BLaER1 treated with 17β-estradiol and CSF1 and Interleukin-3, amounts not matched to agents 10 nM and 100 nM (cell line): ENCODE data around the gene TECPR2.
"Not testable (repeated sequence)": the region's sequence is repeated elsewhere in the genome, so short reads cannot be mapped to it uniquely, and the experiment has no call there.

Experiments
- H3K27ac ChIP-seq, 11 experiments: shearing (Covaris generic); formaldehyde crosslinking; 2 replicates each; pipeline ENCODE4 v1.8.1; 2022
- H3K27me3 ChIP-seq, 11 experiments: shearing (Covaris generic); formaldehyde crosslinking; 2 replicates each; pipeline ENCODE4 v1.8.1; 2022
- H3K36me3 ChIP-seq, 11 experiments: shearing (Covaris generic); formaldehyde crosslinking; 2 replicates each; pipeline ENCODE4 v1.8.1; 2022
- H3K4me1 ChIP-seq, 10 experiments: shearing (Covaris generic); formaldehyde crosslinking; 2 replicates each; pipeline ENCODE4 v1.8.1; 2022
- H3K4me2 ChIP-seq, 11 experiments: shearing (Covaris generic); formaldehyde crosslinking; 2 replicates each; pipeline ENCODE4 v1.8.1; 2022
- H3K4me3 ChIP-seq, 10 experiments: shearing (Covaris generic); formaldehyde crosslinking; 2 replicates each; pipeline ENCODE4 v1.8.1; 2022
- H3K9ac ChIP-seq, 11 experiments: shearing (Covaris generic); formaldehyde crosslinking; 2 replicates each; pipeline ENCODE4 v1.8.1; 2022
- H3K9me3 ChIP-seq, 11 experiments: shearing (Covaris generic); formaldehyde crosslinking; replicated peaks in 1 of 11; 2 replicates each; pipeline ENCODE4 v1.8.1; 2022
- H4K20me1 ChIP-seq, 11 experiments: shearing (Covaris generic); formaldehyde crosslinking; 2 replicates each; pipeline ENCODE4 v1.8.1; 2022
- Cebpa-rat ChIP-seq, 11 experiments: shearing (Covaris generic); IDR thresholded peaks; 2 replicates each; pipeline ENCODE4 v1.8.1; 2022

The TECPR2 gene

GRCh38 chr14:102516531-102517391 is 154.0 kb downstream of the TECPR2 start:
- peak overlapping the region; percentile 78 to 98 (median 86) for H3K27ac ChIP-seq

GRCh38 chr14:102517392-102518062 is 154.8 kb downstream of the TECPR2 start:
- Histone ChIP-seq H3K36me3 (no peaks in the 10 kb centered on the region), H3K27ac (peak overlapping the region; percentile 78 to 98 (median 86)), H3K9ac (peak overlapping the region; percentile 79 to 100 (median 86)), H3K4me1 (peaks cover 0 to 31% (median 16%) of the 10 kb centered on the region in 10 experiments; a peak in 18 of 20 replicates), H3K27me3 (no peaks in the 10 kb centered on the region), H3K4me3 (peak overlapping the region; percentile 70 to 85 (median 78)), H3K4me2 (peak overlapping the region; percentile 70 to 99 (median 90)), H4K20me1 (no peaks in the 10 kb centered on the region), H3K9me3 (no peaks in the 10 kb centered on the region)
- TF ChIP-seq Cebpa-rat (IDR thresholded peaks at IDR 0.05) = no peak

More at GRCh38 chr14:102516531-102517391, 154.0 kb downstream of the TECPR2 start:
- TF ChIP-seq Cebpa-rat (IDR thresholded peaks at IDR 0.05) = no peak
- no peaks in the 10 kb centered on the region; a peak in 1 of 22 replicates for H4K20me1 ChIP-seq
- H3K9me3 ChIP-seq = no peaks in the 10 kb centered on the region
- no peaks in the 10 kb centered on the region for H3K36me3 ChIP-seq
- H3K4me2 ChIP-seq = peak overlapping the region; percentile 70 to 99 (median 90)
- H3K9ac ChIP-seq = peak overlapping the region; percentile 79 to 100 (median 86)
- H3K4me3 ChIP-seq = peak overlapping the region; percentile 70 to 85 (median 78)
- H3K27me3 ChIP-seq = no peaks in the 10 kb centered on the region
- H3K4me1 ChIP-seq = peaks cover 0 to 34% (median 20%) of the 10 kb centered on the region in 10 experiments; a peak in 13 of 20 replicates

- Histone ChIP-seq H3K27me3 (no peaks in the 10 kb centered on the region), H3K4me1 (peaks cover 6 to 32% (median 20%) of the 10 kb centered on the region in 10 experiments), H4K20me1 (no peaks in the 10 kb centered on the region), H3K36me3 (no peaks in the 10 kb centered on the region), H3K9ac (no peak overlapping the region), H3K9me3 (no peaks in the 10 kb centered on the region), H3K4me3 (no peak overlapping the region), H3K4me2 (peak overlapping the region in 5 of 11 experiments; percentile 79 to 98 (median 90); a peak in 5 of 22 replicates), H3K27ac (no peak overlapping the region)
- TF ChIP-seq Cebpa-rat (IDR thresholded peaks at IDR 0.05) = no peak
Observed at GRCh38 chr14:102518063-102518648, 155.4 kb downstream of the TECPR2 start.

- not testable (repeated sequence) for H3K4me2 ChIP-seq, H3K36me3 ChIP-seq, H4K20me1 ChIP-seq, H3K9ac ChIP-seq, H3K27me3 ChIP-seq, H3K4me3 ChIP-seq, H3K9me3 ChIP-seq, H3K27ac ChIP-seq
- H3K4me1 ChIP-seq = peaks cover 19 to 48% (median 33%) of the 10 kb centered on the region in 10 experiments
Observed at GRCh38 chr14:102519709-102520108, 157.0 kb downstream of the TECPR2 start.

- Histone ChIP-seq H3K27ac (peak overlapping the region; percentile 48 to 78 (median 62); a peak in 20 of 22 replicates), H3K9ac (peak overlapping the region; percentile 23 to 72 (median 45); a peak in 16 of 22 replicates), H3K4me3 (peak overlapping the region in 2 of 10 experiments; percentile 59 to 62; a peak in 1 of 20 replicates), H3K27me3 (no peaks in the 10 kb centered on the region), H3K4me1 (peaks cover 41 to 63% (median 55%) of the 10 kb centered on the region in 10 experiments), H3K9me3 (no peaks in the 10 kb centered on the region), H4K20me1 (no peaks in the 10 kb centered on the region), H3K4me2 (peak overlapping the region; percentile 70 to 97 (median 81)), H3K36me3 (no peaks in the 10 kb centered on the region)
- TF ChIP-seq Cebpa-rat (IDR thresholded peaks at IDR 0.05) = no peak
Observed at GRCh38 chr14:102523200-102523568, 160.4 kb downstream of the TECPR2 start.

- H3K27me3 ChIP-seq = no peaks in the 10 kb centered on the region
- H3K9ac ChIP-seq = peak overlapping the region; percentile 22 to 72 (median 45); a peak in 19 of 22 replicates
- peaks cover 47 to 67% (median 60%) of the 10 kb centered on the region in 10 experiments for H3K4me1 ChIP-seq
- H3K4me3 ChIP-seq = peak overlapping the region in 7 of 10 experiments; percentile 12 to 67 (median 60); a peak in 10 of 20 replicates
- peak overlapping the region; percentile 48 to 78 (median 62); a peak in 20 of 22 replicates for H3K27ac ChIP-seq
- H3K9me3 ChIP-seq = no peaks in the 10 kb centered on the region
- TF ChIP-seq Cebpa-rat (IDR thresholded peaks at IDR 0.05) = no peak
- H3K4me2 ChIP-seq = peak overlapping the region; percentile 70 to 97 (median 81)
- H3K36me3 ChIP-seq = no peaks in the 10 kb centered on the region
- H4K20me1 ChIP-seq = no peaks in the 10 kb centered on the region
Observed at GRCh38 chr14:102523569-102524450, 161.1 kb downstream of the TECPR2 start.

- H3K4me1 ChIP-seq = peaks cover 54 to 71% (median 65%) of the 10 kb centered on the region in 10 experiments
Observed at GRCh38 chr14:102524451-102525218, 161.9 kb downstream of the TECPR2 start.

More at GRCh38 chr14:102524451-102525218, 161.9 kb downstream of the TECPR2 start:
- peak overlapping the region; percentile 46 to 82 (median 73); a peak in 21 of 22 replicates for H3K9ac ChIP-seq
- H3K4me2 ChIP-seq = peak overlapping the region; percentile 70 to 97 (median 91)
- no peak for TF ChIP-seq Cebpa-rat (IDR thresholded peaks at IDR 0.05)
- no peaks in the 10 kb centered on the region for H3K9me3 ChIP-seq
- peak overlapping the region; percentile 51 to 70 (median 62) for H3K4me3 ChIP-seq
- peak overlapping the region; percentile 48 to 83 (median 76); a peak in 21 of 22 replicates for H3K27ac ChIP-seq
- no peaks in the 10 kb centered on the region for H3K27me3 ChIP-seq
- no peaks in the 10 kb centered on the region for H3K36me3 ChIP-seq
- H4K20me1 ChIP-seq = no peaks in the 10 kb centered on the region
